ENCODE measurements around the gene CHKB. TPM values are rescaled to one million over a fixed set of nuclear protein-coding genes. Genes with fewer than 3 reads are reported as not detected.

The CHKB gene
- total and polyA plus RNA-seq, 2 of the 4 experiments (the other 2 are of a cell fraction) = 8.1 to 36.9 TPM

DNA sequence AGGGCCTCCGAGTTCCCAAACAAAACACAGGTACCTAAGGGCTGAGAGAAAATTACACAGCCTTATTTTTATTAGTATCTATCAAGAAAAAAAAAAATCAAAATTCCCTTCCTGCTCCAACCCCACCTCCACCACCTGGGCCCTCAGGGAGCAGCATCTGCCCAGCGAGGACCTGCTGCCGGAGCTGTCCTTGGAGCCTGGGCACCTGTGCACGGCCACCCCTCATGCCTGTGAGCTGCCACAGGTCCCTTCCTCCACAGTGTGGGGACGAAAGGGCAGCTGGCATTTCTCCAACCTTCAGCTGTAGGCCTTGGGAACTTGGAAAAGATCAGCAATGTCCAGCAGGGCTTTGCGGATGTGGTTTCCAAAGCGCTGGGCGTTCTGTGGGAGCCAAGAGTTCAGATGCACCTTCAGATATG is 13.6 kb downstream of the CHKB start:
- in situ Hi-C loops (cut with MboI; ENCODE audit: low sequenced_read_pairs) = no loop called here
- H3K36me3 ChIP-seq (ENCODE audit: control insufficient read depth, insufficient read depth, low read length) = no peaks in the 10 kb centered on the region; the same call in 1 of the 2 replicates
- H3K9me1 ChIP-seq (ENCODE audit: insufficient read depth, low read length) = no peaks in the 10 kb centered on the region
- no peak overlapping the region for H4K5ac ChIP-seq (ENCODE audit: low read depth, low read length)
- H4K91ac ChIP-seq (ENCODE audit: insufficient read depth, low read depth, low read length) = no peak overlapping the region
- H3K56ac ChIP-seq (ENCODE audit: extremely low read depth, insufficient read depth, low read length) = no peak overlapping the region
- H3K9ac ChIP-seq (ENCODE audit: low read depth, low read length) = no peak overlapping the region
- ChIA-PET POLR2A (ENCODE audit: unreplicated experiment) (no interaction called here), CTCF (no interaction called here)
- no peak overlapping the region for H2AK5ac ChIP-seq (ENCODE audit: low read depth, low read length)
- DNase-seq = no peak
- no peak overlapping the region for H3K18ac ChIP-seq (ENCODE audit: low read depth, low read length)
- H2BK120ac ChIP-seq (ENCODE audit: low read depth, low read length) = no peak overlapping the region
- no peak overlapping the region for H3K4ac ChIP-seq (ENCODE audit: low read depth, low read length)
- H3K79me1 ChIP-seq (ENCODE audit: low read depth in 1 of 2, low read length in 2 of 2) = no peaks in the 10 kb centered on the region
- no peak overlapping the region for H3K14ac ChIP-seq (replicated peaks; ENCODE audit: low read depth, low read length)
- dilution Hi-C loops (cut with HindIII; ENCODE audit: low sequenced_read_pairs, unreplicated experiment) = no loop called here
- H3K27me3 ChIP-seq (ENCODE audit: control insufficient read depth, insufficient read depth, low read length) = peaks cover 7% of the 10 kb centered on the region; the same call in 1 of the 2 replicates
- H4K8ac ChIP-seq (ENCODE audit: low read depth in 2 of 2, low read length in 2 of 2) = no peak overlapping the region
- TF ChIP-seq MAFK (IDR thresholded peaks at IDR 0.05; ENCODE audit: low read depth, low read length) = no peak
- no peak for TF ChIP-seq RCOR1 (IDR thresholded peaks at IDR 0.05; ENCODE audit: insufficient replicate concordance, low read length)
- TF ChIP-seq RFX5 (IDR thresholded peaks at IDR 0.05; ENCODE audit: low read depth, low read length) = no peak
- no peak for TF ChIP-seq BHLHE40 (IDR thresholded peaks at IDR 0.05; ENCODE audit: low read depth, low read length)
- TF ChIP-seq, protein P1, sequence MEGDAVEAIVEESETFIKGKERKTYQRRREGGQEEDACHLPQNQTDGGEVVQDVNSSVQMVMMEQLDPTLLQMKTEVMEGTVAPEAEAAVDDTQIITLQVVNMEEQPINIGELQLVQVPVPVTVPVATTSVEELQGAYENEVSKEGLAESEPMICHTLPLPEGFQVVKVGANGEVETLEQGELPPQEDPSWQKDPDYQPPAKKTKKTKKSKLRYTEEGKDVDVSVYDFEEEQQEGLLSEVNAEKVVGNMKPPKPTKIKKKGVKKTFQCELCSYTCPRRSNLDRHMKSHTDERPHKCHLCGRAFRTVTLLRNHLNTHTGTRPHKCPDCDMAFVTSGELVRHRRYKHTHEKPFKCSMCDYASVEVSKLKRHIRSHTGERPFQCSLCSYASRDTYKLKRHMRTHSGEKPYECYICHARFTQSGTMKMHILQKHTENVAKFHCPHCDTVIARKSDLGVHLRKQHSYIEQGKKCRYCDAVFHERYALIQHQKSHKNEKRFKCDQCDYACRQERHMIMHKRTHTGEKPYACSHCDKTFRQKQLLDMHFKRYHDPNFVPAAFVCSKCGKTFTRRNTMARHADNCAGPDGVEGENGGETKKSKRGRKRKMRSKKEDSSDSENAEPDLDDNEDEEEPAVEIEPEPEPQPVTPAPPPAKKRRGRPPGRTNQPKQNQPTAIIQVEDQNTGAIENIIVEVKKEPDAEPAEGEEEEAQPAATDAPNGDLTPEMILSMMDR (conservative IDR thresholded peaks at IDR 0.05; ENCODE audit: low read depth, low read length) = no peak
- no peak for TF ChIP-seq POLR2A (IDR thresholded peaks at IDR 0.05; ENCODE audit: low read depth, low read length)
- H2BK5ac ChIP-seq (ENCODE audit: low read depth, low read length, poor library complexity, severe bottlenecking) = no peak overlapping the region
- no peak overlapping the region for H3K4me3 ChIP-seq (ENCODE audit: insufficient read depth, low read depth, low read length)
- BruUV-seq (replicated peaks) = no TSS peak
- no peaks in the 10 kb centered on the region for H3K9me3 ChIP-seq (ENCODE audit: control insufficient read depth, insufficient read depth, low read length)
- H3K4me1 ChIP-seq (ENCODE audit: control insufficient read depth, insufficient read depth, low read length) = no peaks in the 10 kb centered on the region
- no peak overlapping the region for H2BK20ac ChIP-seq (ENCODE audit: low read depth, low read length)
- no peak overlapping the region for H3K4me2 ChIP-seq (ENCODE audit: low read depth, low read length)
- H4K20me1 ChIP-seq (ENCODE audit: insufficient read depth, low read length) = no peaks in the 10 kb centered on the region
- H3K23ac ChIP-seq (ENCODE audit: low read depth, low read length) = no peak overlapping the region
- no peak overlapping the region for H2AK9ac ChIP-seq (replicated peaks; ENCODE audit: low read depth, low read length, poor library complexity)
- no peak overlapping the region for H2AFZ ChIP-seq (replicated peaks; ENCODE audit: low read length, poor library complexity)
- H2BK15ac ChIP-seq (ENCODE audit: low read depth, low read length) = no peak overlapping the region
- intact Hi-C loops (cut with micrococcal nuclease) = no loop called here
- ATAC-seq (ENCODE audit: low read depth) = no peak
- H3K27ac ChIP-seq (ENCODE audit: insufficient read depth, low read length) = no peak overlapping the region
- WGBS, 2 experiments (ENCODE audit: extremely low coverage in 2 of 2, insufficient read length in 1 of 2) = 67% methylated on average over 1 of the region's 8 CpGs; no CpG with 5 or more reads in 1 of the 2 experiments
